GM19193 (cell line): ENCODE data around the gene PRICKLE1.

Experiments used
- POLR2A ChIP-seq: IDR thresholded peaks from 4 replicates; pipeline ENCODE4 v1.6.1; 2011; ENCODE audit not compliant: insufficient read depth, insufficient read length; ENCODE audit errors: extremely low read depth

PRICKLE1 gene

GRCh38 chr12:42440608-42441007 is 148.9 kb downstream of the PRICKLE1 start:
- TF ChIP-seq POLR2A: no peak

- TF ChIP-seq POLR2A: no peak
Measured at GRCh38 chr12:42432517-42433140, 156.9 kb downstream of the PRICKLE1 start.

GRCh38 chr12:42428850-42429249 is 160.7 kb downstream of the PRICKLE1 start:
- no peak for TF ChIP-seq POLR2A

- TF ChIP-seq POLR2A: no peak
Measured at GRCh38 chr12:42426746-42427145, 162.8 kb downstream of the PRICKLE1 start.

GRCh38 chr12:42422785-42423184 is 166.8 kb downstream of the PRICKLE1 start:
- TF ChIP-seq POLR2A: no peak

GRCh38 chr12:42421844-42422779 is 167.4 kb downstream of the PRICKLE1 start:
- TF ChIP-seq POLR2A: no peak

GRCh38 chr12:42420395-42420794 is 169.2 kb downstream of the PRICKLE1 start:
- no peak for TF ChIP-seq POLR2A

- TF ChIP-seq POLR2A: no peak
Measured at GRCh38 chr12:42410340-42410739, 179.2 kb downstream of the PRICKLE1 start.

- TF ChIP-seq POLR2A: no peak
Measured at GRCh38 chr12:42409471-42409870, 180.1 kb downstream of the PRICKLE1 start.

GRCh38 chr12:42407306-42407705 is 182.2 kb downstream of the PRICKLE1 start:
- TF ChIP-seq POLR2A: no peak
